ENCODE data around the gene SLC4A11.

DNA sequence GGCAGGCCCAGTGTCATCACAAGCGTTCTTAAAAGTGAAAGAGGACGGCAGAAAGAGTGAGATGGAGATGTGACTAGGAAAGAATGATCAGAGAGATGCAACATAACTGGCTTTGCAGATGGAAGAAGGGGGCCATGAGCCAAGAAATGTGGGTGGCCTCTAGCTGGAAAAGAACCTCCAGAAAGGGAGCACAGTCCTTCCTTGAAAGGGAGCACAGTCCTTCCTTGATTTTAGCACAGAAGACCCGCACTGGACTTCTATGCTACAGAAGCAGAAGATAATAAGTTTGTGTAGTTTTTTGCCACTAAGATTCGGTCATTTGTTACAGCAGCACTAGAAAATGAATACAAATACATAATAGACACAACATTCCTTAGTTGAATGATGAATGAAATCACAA lies 58.7 kb downstream of the SLC4A11 start:
- no peak for TF ChIP-seq EZH2 (IDR thresholded peaks at IDR 0.05; ENCODE audit: borderline replicate concordance, low read length)
- TF ChIP-seq, protein P1, sequence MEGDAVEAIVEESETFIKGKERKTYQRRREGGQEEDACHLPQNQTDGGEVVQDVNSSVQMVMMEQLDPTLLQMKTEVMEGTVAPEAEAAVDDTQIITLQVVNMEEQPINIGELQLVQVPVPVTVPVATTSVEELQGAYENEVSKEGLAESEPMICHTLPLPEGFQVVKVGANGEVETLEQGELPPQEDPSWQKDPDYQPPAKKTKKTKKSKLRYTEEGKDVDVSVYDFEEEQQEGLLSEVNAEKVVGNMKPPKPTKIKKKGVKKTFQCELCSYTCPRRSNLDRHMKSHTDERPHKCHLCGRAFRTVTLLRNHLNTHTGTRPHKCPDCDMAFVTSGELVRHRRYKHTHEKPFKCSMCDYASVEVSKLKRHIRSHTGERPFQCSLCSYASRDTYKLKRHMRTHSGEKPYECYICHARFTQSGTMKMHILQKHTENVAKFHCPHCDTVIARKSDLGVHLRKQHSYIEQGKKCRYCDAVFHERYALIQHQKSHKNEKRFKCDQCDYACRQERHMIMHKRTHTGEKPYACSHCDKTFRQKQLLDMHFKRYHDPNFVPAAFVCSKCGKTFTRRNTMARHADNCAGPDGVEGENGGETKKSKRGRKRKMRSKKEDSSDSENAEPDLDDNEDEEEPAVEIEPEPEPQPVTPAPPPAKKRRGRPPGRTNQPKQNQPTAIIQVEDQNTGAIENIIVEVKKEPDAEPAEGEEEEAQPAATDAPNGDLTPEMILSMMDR (conservative IDR thresholded peaks at IDR 0.05 in 1 of 2, IDR thresholded peaks at IDR 0.05 in 1 of 2; ENCODE audit: extremely low read depth in 1 of 2, insufficient read depth in 1 of 2, low read depth in 1 of 2, low read length in 2 of 2): no peak
